ENCODE data around the gene SMURF2.
A peak's percentile ranks its signal among the peaks of the same experiment; 100 is the strongest.
"Not testable (repeated sequence)": the region's sequence is repeated elsewhere in the genome, so short reads cannot be mapped to it uniquely, and the experiment has no call there.

Gene SMURF2

GRCh38 chr17:64661976-64662773 lies at the start of gene SMURF2:
SMURF2 (minus strand) TSS chr17:64662307; CDS start chr17:64661880, 427 bp downstream.
- peak; percentile 52 to 65 (median 53) for DNase-seq (ENCODE audit: low read depth in 3 of 3)

- no peak for DNase-seq (ENCODE audit: low read depth in 3 of 3)
Observed at GRCh38 chr17:64709481-64709880, 47.4 kb upstream of the SMURF2 start.

- DNase-seq (ENCODE audit: low read depth in 3 of 3): no peak
Observed at GRCh38 chr17:64707050-64707591, 45.0 kb upstream of the SMURF2 start.

- no peak for DNase-seq (ENCODE audit: low read depth in 3 of 3)
Observed at GRCh38 chr17:64706224-64707049, 44.3 kb upstream of the SMURF2 start.

GRCh38 chr17:64702815-64703214 lies 40.7 kb upstream of the SMURF2 start:
- DNase-seq (ENCODE audit: low read depth in 3 of 3): no peak

- no peak for DNase-seq (ENCODE audit: low read depth in 3 of 3)
Observed at GRCh38 chr17:64698725-64699124, 36.6 kb upstream of the SMURF2 start.

GRCh38 chr17:64694207-64694606 lies 32.1 kb upstream of the SMURF2 start:
- no peak for DNase-seq (ENCODE audit: low read depth in 3 of 3)

GRCh38 chr17:64692187-64692586 lies 30.1 kb upstream of the SMURF2 start:
- DNase-seq (ENCODE audit: low read depth in 3 of 3): no peak

- no peak for DNase-seq (ENCODE audit: low read depth in 3 of 3)
Observed at GRCh38 chr17:64689106-64689505, 27.0 kb upstream of the SMURF2 start.

GRCh38 chr17:64688481-64688880 lies 26.4 kb upstream of the SMURF2 start:
- DNase-seq (ENCODE audit: low read depth in 3 of 3): no peak

GRCh38 chr17:64687961-64688360 lies 25.9 kb upstream of the SMURF2 start:
- DNase-seq (ENCODE audit: low read depth in 3 of 3): no peak

- no peak for DNase-seq (ENCODE audit: low read depth in 3 of 3)
Observed at GRCh38 chr17:64687376-64687775, 25.3 kb upstream of the SMURF2 start.

- DNase-seq (ENCODE audit: low read depth in 3 of 3): no peak
Observed at GRCh38 chr17:64686705-64687104, 24.6 kb upstream of the SMURF2 start.

- no peak for DNase-seq (ENCODE audit: low read depth in 3 of 3)
Observed at GRCh38 chr17:64685705-64686104, 23.6 kb upstream of the SMURF2 start.

- no peak for DNase-seq (ENCODE audit: low read depth in 3 of 3)
Observed at GRCh38 chr17:64683796-64684195, 21.7 kb upstream of the SMURF2 start.

- no peak for DNase-seq (ENCODE audit: low read depth in 3 of 3)
Observed at GRCh38 chr17:64682261-64683181, 20.4 kb upstream of the SMURF2 start.

- no peak for DNase-seq (ENCODE audit: low read depth in 3 of 3)
Observed at GRCh38 chr17:64679710-64680216, 17.7 kb upstream of the SMURF2 start.

- no peak for DNase-seq (ENCODE audit: low read depth in 3 of 3)
Observed at GRCh38 chr17:64676763-64677162, 14.7 kb upstream of the SMURF2 start.

GRCh38 chr17:64670843-64671590 lies 8.9 kb upstream of the SMURF2 start:
- DNase-seq (ENCODE audit: low read depth in 3 of 3): not testable (repeated sequence)

Data from stimulated activated CD4-positive, alpha-beta T cell treated with anti-CD3 and anti-CD28 coated beads, TNF-alpha, amount 100 ng/mL, for 4 hours (primary cell).